Measurements from ENCODE around the gene POPDC2.

The POPDC2 gene

DNA sequence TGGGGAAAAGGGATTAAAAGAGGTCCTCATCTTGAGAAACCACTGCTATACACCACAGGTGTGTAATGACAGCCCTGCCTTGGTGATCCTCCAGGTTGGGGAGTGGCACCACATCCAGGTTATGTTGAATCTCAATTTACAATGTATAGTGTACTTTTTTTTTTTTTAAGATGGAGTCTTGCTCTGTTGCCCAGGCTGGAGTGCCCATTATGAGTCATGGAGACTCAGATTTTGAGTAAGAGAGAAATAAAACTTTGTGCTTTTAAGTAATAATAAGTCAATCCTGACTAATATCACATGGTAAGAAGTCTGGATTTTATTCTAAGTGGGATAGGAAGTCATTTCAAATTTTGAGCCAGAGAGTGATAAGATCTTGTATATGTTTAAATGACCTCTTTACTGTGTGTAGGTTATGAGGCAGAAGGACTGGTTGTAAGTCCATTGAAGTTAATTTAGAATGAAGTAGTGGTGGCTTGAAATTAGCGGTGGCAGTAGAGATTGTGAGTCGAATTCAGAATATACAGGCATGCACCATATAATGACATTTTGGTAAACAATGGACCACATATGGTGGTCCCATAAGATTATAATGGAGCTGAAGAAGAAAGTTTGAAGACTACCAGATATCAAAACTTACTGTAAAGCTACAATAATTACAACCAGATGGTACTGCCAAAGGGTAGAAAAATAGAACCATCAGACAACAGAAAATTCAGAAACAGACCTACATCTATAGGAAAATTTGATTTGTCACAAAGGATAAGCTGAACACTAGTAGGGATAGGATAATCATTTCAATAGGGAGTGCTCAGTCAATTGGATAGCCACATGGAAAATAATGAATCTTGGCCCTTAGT is 20.7 kb downstream of the POPDC2 start:
- DNase-seq: no peak

DNA sequence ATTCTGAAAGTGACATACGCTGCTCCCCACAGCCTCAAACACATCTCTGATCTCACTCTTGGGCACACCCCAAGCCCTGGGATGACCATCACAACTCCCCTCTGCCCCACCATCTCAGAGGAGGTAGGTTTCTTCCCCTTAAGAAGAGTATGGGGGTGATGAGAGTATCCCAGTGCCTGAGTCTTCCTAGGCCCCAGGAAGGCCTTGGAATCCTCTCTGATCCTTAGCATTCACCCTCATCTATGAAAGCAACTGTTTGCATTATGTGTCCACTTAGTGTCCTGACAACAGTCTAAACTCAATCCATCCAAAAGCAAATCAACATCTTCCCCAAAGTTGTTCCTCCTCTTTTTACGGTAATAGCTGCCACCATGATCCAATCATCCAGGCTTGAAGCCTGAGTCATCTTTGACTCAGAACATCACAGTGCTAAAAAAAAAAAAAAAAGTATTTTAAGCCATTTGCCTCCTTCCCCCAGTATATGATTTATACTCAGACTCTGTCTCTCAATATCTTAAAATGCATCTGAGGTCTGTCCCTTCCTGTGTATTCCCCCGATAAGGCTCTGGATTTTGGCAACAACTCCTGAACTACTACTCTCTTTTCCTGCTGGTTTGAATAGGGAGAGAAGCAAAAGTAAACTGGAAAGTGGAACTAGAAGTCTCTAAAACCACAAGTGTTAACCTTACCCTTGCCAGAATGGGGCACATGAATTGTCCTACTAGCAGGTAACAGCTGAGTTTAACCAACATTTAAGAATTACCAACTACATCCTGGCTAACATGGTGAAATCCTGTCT is 22.5 kb downstream of the POPDC2 start:
- DNase-seq: no peak

DNA sequence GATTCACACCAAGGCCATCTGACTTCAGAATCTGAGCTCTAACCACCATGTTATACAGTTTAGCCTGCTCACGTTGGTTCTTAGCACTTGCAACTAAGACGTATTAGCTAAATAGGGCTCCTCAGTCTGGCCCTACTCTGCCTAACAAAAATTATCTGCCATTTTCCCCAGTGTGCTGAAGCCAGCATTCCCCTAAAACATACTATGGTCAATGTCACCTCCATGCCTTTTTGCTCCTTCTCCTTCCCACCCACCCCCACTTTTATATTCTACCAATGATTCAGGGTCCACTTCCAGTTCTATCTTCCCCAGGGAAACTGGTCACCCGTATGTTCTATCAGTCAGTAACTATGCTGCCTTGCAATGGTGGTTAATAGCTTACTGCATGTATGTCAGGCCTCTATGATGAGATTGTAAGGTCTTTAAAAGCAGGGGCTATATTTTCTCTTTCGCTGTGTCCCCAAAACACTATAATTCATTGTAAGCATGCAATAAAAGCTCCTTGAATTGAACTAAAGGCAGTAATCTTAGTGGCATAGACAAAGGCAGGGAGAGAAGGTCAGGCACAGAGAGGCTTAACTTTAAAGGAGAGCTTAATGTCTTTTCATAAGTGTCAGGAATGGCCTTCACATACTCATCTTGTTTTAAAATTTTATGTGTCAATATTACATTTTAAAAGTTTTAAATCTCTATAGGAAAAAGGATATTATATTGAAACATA is 23.3 kb downstream of the POPDC2 start:
- DNase-seq: no peak

DNA sequence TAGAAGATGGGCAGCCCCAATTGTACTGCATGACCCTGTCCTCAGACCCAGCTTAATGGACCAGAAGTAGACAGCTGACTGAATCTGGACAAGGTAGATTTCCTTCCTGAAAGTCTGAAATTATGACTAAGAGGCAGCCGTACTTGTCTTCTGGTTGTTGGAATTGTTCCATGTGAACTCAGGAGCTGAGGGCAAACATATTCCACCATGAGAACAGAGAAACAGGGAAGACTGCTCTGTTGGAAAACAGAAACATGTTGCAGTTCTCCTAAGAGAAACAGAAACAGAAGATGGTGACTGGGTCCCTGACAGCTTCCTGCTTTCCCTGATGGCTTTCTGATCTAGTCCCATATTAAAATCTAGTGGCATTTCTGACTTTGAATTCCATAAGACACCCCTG is 24.1 kb downstream of the POPDC2 start:
- DNase-seq: no peak

DNA sequence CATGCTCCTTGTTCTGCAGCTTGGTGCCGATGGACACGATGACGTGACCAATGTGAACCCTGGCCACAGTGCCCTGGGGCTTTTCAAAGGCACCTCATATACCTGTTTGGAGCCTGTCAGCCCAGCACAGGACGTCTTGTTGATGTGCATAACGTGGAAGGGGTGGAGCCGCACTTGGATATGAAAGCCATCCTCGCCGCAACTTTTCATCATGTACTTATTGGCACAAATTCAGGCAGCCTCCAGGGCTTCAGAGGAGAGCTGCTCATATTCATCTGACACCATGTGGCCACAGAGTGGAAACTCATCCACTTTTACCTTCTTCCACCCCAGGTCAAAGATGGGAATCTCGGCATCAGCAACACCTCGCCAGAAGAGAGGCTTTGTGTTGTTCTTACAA is 24.7 kb downstream of the POPDC2 start:
- no peak for DNase-seq

DNA sequence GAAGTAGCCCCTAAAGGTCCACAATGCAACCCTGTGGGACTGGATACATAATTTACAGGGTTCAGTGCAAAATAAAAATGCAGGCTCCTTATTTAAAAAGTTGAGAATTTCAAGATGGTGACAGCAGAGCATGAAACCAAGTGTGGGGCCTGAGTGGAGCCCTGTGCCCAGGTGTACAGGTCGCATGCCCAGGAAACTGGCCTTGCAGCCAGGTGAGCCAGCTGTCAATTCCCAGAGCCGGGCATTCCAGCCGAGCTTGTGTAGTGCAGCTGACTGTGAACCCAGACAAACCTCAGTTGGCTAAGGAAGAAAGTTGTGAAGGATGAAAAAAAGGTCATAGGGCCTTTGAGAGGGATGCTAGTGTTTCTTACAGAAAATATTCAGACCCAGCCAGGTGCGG is 27.6 kb downstream of the POPDC2 start:
- DNase-seq: no peak

DNA sequence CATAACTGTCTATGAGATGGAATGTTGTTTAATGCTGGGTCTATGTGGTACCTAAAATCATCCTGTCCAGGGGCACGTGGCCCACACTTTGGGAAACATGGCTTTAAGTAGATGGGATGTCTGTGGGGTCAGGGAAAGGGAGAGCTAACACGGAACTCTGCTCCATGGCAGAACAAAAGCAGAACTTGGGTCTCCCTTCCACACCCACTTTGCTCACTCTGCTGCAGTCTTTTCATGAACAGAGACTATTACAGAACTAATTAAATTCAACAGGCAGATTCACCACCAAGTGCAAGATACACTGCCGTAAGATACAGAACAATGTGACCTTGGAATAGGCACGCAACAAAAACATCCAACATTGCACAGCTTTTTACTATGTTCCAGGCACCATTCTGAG is 28.2 kb downstream of the POPDC2 start:
- no peak for DNase-seq

DNA sequence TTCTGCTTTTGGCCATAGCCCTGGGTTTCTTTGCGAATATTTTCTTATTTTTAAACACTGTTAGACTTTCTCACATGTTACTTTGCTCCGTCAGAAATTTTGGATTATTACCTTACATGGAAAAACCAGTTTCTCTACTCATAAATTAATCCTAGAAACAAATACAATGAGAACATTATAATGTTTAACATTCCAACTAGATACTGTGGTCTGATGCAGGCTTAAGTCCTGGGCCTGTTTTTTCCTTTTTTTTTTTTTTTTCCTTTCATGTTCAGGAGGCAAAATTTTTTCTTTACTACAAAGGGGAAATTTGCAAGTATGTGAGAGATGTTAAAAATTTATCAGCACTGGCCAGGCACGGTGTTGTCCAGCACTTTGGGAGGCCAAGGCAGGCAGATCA is 28.9 kb downstream of the POPDC2 start:
- no peak for DNase-seq

DNA sequence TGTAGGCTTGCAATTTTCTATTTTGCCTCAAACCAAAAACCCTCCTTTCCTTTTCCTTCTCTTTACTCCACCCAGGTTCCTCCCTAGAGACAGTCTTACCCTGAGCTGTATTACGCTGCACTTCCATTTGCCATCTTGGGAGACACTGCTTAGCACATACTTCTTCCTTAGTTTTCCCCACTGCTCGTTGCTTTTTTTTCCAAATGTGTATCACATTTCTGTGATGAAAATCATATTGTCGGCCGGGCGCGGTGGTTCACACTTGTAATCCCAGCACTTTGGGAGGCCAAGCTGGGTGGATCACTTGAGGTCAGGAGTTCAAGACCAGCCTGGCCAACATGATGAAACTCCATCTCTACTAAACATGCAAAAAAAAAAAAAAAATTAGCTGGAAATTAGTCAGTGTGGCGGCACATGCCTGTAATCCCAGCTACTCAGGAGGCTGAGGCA is 29.5 kb downstream of the POPDC2 start:
- no peak for DNase-seq

DNA sequence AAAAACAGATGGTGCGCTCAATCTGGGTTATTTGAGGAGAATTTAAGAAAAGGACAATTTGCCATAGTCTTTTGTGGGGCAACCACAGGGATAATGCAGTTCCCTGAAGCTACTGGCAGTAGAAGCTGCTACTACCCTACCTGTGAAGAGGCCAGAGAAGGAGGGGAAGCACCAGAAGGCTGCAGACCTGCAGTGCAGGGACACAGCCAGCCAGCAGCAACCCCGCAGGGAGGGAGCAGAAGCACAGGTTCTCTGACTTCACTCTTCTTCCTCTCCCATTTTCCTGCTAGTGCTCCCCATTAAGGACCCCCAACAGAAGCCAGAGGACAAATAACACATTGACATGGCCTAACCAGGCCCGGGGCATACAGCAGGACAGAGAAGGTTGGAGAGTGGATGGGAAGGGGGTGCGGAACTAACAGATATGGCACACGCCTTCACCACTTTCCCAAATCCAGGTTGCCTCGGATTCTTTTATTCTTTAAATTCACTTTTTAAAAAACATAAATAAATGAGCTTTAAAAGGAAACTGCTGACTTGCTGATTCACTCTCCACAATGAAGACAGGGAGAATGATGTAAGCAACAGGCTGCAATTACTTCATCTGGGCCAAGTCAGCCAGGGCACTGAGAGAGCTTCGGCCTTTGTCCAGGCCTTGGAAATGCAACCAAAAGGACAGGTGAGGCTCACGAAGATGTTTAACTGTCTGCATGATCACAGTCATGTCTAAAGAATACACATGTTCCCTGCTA is 30.1 kb downstream of the POPDC2 start:
- DNase-seq: no peak

DNA sequence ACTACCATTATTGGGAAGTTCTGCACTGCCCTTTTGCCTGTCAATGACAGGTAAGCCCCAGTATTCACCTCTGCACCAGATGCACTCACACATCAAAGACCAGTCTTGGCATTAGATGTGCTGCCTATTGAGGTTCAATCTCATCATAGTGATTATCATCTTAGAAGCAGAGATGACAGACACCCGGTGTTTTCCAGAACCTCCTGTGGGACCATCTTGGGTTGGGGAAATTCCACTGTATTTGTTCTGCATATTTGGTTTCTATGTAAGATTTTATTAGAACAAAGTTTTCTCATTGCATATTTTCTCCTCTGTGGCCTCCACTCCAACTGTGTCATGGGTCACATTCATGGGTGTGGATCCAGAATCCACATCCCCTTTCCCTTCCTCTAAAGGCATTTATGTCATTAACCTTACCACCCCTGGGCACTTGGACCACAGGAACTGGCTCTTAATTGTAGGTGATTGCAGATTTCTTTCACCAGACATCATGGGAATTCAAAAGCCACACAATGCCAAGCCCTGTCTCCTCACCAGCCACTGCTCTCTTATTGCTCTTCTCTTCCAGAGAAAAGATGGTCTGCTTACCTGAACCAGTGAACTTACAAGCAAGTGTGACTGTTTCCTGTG is 31.5 kb downstream of the POPDC2 start:
- DNase-seq: no peak

DNA sequence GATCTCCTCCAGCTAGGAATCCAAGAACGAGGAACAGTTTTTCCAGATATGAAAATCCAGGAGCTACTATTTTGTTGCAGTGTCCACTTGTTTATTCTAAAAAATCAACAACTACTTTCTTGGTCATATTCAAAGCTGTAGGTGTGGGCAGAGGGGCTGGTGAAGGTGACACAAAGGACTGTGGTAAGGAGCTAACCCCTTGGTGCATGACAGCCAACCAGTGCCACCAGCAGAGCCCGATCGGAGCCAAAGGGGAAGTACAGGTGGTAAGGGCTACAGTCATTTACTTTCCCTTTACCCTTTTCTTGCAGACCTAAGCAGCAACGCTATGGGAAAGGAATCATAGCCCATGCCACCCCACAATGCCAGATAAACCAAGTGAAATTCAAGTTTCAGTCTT is 32.0 kb downstream of the POPDC2 start:
- no peak for DNase-seq

DNA sequence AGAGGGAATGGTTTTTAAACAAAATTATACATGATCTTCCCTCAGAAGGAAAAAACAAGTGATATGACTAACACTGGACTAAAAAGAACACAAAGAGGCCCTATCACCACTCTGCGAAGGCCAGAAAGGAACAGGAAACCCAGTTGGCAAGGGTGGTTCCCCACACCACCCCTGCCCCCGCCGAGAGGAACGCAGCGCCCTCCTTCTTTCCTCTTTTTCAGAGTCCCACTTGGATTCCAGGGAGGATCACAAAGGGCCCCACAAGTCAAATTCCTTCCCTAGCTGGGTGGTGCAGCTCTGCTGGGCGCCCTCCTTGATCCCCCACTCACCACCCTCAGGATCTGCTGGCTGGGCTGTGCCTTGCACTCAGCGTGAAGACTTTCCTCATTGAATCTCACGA is 32.9 kb downstream of the POPDC2 start:
- no peak for DNase-seq

DNA sequence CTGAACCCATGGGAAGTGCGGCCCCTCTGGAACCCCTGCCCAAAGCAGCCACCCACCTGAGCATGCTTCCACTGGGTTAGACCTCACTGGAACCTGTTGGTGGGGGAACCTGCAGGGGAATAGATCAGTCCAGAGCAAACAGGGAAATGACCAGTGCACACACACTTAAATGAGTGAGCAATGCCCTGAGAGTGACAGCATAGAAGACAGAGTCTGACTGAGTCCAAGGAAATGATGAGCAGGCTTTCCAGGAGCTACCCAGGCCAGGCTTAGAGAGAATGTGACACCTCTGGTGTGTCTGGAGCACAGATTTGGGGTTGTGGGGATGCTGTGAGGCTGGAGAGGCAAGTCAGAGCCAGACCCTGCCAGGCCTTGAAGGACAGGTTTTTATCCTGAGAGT is 34.2 kb downstream of the POPDC2 start:
- DNase-seq: no peak

DNA sequence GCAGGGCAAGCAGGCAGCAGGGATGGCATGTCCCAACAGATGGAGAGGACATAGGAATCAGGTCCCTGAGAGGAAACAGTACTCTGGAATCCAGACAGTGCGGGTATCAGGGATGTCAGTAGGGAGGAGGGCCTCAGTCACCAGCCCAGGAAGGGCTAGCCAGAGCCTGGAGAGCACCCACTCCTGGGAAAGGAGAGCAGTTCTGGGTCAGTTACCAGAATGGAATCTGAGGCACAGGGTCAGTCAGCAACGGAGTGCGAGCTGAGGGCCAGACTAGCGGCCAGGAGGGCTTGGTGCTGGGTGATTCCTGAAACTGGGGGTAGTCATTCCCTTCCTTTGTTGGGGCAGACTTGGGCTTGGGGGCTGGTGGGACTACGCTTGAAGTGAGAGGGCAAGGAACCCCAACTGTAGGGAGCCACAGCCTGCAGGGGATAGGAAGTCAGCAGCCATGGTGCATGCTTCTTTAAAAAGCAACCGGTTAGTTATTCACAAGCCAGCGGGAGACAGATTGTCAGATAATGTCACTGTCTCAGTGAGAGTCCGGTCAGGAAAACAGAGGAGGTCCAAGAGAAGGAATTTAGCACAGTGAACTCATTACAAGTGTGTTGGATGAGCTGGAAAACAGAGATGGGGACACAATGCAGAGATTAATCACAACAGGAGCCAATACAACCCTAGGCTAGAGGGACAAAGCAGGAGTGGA is 34.8 kb downstream of the POPDC2 start:
- DNase-seq: no peak

DNA sequence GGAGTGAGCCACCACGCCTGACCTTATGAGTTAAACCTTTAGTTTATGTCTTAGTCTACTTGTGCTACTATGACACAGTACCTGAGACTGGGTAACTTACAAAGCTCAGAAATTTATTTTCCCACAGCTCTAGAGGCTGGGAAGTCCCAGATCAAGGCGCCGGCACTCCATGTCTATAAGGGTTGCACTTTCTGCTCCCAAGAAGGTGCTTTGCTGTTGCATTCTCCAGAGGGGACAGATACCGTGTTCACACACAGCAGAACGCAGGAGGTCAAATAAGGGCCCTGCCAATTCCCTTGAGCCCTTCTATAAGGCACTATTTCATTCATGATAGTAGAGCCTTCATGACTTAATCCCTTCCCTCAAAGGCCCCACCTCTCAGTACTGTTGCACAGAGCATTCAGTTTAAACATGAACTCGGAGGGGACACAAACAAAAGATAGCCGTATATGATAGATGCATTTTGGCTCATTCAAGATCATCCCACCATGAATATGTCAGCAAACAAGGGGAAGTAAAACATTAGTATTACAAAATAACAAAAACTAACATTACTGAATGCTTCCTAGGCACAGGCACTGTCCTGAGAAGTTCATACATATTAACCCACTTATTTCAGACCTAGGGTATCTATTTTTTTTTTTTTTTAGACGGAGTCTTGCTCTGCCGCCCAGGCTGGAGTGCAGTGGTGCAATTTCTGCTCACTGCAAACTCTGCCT is 36.2 kb downstream of the POPDC2 start:
- DNase-seq: no peak

DNA sequence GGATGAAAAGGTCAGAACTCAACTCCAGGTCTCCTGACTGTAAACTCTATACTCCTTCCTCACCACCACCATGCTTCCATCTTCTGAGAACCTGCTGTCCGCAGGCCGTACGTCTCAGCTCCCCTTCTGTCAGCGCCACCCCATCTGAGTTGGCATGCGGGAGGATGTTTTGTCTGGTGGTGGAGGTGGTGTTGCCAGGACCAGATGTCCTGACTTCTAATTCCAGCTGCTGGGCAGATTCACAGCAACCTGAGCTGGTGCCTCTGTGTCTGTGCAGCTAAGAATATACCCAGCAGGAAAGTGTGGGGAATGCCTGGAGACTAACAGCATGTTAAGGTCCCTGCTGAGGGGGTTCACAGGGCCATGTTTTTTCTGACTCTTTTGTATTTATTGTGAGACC is 39.5 kb downstream of the POPDC2 start:
- DNase-seq: no peak

DNA sequence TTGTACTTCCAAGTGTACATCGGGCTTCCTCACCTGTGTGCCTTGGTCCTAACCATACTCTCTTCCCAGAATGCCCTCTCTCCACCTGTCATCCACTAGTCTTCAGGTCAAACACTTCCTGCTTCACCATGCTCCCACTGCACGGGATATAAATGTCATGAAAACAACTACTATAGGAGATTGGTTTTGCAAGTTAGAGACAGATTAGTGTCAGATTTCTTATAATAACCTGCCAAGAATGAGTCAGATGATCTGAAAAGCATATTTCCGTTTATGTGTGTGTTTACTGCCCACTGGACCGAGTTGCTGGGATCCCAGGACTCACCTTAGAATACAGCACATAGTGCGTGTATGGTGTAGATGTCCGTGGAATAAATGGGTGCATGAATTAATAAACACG is 41.3 kb downstream of the POPDC2 start:
- DNase-seq: no peak

DNA sequence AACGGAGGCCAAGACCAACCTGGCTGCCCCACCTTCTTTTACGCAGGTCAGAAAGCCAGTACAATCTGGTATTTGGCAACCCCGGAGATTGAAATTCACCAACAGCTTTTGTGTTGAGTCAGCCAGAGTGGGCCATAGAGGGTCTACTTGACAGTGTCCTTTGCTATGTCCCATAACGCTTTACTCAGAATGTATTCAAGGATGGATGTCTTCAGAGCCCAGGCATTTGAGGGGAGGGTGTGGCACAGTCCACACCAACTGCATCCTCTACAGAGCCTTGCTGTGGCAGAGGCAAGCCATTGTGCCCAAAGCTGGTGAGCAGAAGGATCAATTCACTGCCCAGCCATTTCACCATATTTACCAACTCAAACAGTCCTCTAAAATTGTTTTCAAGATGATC is 44.3 kb downstream of the POPDC2 start:
- no peak for DNase-seq

DNA sequence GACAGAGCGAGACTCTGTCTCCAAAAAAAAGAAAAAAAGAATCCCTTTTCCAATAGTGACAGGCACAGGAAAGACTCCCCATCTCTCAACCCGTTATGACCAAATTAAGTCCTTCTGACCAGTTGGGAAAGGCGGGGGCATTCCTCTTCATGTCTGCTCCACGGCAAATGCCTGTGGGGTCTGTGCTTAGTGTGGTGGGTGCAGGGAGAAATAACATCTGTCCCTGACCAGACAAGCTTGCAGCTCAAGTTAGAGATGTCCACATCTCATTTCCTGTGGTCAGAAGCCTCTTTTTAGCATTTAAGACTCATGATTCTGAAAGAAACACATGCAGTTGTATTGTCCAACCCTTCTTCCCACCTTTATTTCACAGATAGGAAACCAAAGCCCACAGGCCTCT is 46.5 kb downstream of the POPDC2 start:
- no peak for DNase-seq

DNA sequence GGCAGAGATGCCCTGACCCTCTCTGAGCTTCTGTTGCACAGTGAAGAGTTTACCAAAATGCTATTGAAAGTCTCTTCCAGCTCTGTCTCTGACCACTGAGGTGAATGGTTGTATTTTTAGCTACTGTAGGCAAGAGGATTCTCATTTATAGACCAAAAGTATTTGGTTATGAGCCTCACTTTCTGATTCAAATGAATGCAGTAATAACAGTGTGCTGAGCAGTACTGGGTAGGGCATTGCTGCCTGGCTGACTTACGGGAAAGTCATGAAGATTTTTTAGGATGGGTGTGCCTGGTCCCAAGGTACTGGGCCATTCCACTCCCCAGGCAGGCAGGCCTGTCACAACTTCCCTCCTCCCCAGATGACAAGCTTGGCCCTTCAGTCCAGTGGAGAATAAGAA is 47.2 kb downstream of the POPDC2 start:
- no peak for DNase-seq
